Measurements from ENCODE around the gene VPS8.
"Not testable (repeated sequence)": the region's sequence is repeated elsewhere in the genome, so short reads cannot be mapped to it uniquely, and the experiment has no call there.

The VPS8 gene

DNA sequence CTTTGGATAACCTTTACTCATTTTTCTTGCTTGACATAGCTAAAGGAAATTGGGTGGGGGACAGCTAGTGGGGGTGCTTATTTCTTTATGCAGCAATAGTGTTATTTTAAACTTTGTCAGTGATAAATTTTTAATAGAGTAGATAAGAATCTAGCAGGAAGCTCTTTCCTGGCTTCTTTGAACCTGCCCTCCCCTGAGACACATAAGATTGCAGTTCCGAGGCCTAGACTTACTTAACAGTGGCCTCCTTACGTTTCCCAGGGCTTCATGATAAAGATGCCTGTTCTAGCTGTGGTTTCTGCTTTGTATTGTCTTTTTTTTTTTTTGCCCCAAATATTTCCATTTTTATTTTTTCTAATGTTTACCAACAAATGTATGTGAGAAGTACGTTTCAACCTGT, 170.1 kb downstream of the VPS8 start:
- no peak for TF ChIP-seq CTCF (IDR thresholded peaks at IDR 0.05; ENCODE audit: insufficient read depth, low read length, poor library complexity, severe bottlenecking)
- H3K36me3 ChIP-seq (ENCODE audit: control insufficient read depth, insufficient read depth, low read length) = no peaks in the 10 kb centered on the region; the same call in 1 of the 2 replicates
- no peaks in the 10 kb centered on the region for H3K27me3 ChIP-seq (replicated peaks; ENCODE audit: control insufficient read depth, insufficient read depth, low read length)
- H3K4me3 ChIP-seq (replicated peaks; ENCODE audit: low read depth, low read length) = no peak overlapping the region
- no peak for DNase-seq (ENCODE audit: extremely low read depth, insufficient read length)

DNA sequence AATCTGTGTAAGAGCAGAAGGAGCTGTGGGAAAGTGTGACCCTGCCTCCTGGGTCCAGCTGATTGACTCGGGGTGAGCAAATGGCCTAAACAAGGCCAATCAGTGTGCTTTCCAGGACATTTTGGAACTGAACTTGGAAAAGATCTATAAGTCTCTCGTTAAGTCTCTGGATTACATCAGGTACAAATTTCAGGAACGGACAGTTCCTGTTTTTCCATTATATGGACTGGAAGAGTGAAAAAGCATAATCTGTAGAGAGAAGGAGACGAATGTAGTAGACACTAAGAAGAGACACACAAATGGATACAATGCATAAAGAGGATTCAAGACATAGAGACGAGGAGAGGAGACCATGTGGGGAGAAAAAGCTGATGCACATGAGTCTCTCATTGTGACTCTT, 173.6 kb downstream of the VPS8 start:
- DNase-seq (ENCODE audit: extremely low read depth, insufficient read length) = no peak
- Histone ChIP-seq H3K36me3 (ENCODE audit: control insufficient read depth, insufficient read depth, low read length) (no peaks in the 10 kb centered on the region; the same call in 1 of the 2 replicates), H3K27me3 (replicated peaks; ENCODE audit: control insufficient read depth, insufficient read depth, low read length) (no peaks in the 10 kb centered on the region), H3K4me3 (replicated peaks; ENCODE audit: low read depth, low read length) (no peak overlapping the region)
- no peak for TF ChIP-seq CTCF (IDR thresholded peaks at IDR 0.05; ENCODE audit: insufficient read depth, low read length, poor library complexity, severe bottlenecking)

DNA sequence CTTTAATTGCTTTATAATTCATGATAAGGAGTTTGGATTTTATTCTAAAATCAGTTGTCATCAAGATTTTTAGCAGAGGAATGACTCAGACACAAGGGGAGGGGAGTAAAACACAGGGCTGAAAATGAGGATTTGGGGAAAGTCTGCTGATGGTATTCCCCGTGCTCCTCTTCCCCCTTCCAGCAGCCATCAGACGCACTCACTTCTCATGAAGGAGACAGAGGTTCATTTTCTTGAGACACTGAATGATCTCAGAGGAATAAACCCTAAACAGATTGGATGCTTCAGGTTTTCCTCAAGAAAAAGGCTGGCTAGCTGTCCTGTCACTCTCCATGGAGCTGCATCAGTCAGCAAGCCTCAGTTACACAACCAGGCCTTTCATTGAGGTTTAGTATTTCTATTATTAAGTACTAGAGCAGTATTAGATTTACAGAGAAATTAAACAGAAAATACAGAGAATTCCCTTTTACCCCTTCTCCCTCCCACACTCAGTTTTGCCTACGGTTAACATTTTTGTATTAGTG, 174.5 kb downstream of the VPS8 start:
- no peak overlapping the region for H3K4me3 ChIP-seq (replicated peaks; ENCODE audit: low read depth, low read length)
- no peaks in the 10 kb centered on the region for H3K27me3 ChIP-seq (replicated peaks; ENCODE audit: control insufficient read depth, insufficient read depth, low read length)
- no peak for TF ChIP-seq CTCF (IDR thresholded peaks at IDR 0.05; ENCODE audit: insufficient read depth, low read length, poor library complexity, severe bottlenecking)
- no peaks in the 10 kb centered on the region for H3K36me3 ChIP-seq (ENCODE audit: control insufficient read depth, insufficient read depth, low read length)
- DNase-seq (ENCODE audit: extremely low read depth, insufficient read length) = no peak

DNA sequence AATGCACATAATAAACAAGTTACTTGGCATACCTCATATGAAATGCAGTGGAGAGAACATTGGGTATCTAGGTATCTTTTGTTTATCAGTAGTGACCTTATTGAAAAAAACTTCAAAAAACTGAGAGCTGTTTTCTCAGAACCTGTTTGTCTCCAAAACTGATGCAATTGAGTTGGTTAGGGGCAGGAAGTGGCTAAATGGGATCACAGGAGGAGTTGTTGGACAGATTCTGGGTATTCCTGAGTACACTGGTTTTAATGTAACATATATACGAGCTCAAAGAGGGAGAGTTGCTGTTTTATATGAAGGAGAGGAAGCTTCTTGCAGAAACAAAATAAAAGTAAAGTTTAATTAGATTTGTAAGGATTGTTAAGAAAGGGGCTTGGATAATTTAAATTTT, 181.4 kb downstream of the VPS8 start:
- Histone ChIP-seq H3K36me3 (ENCODE audit: control insufficient read depth, insufficient read depth, low read length) (no peaks in the 10 kb centered on the region; the same call in 1 of the 2 replicates), H3K4me3 (replicated peaks; ENCODE audit: low read depth, low read length) (no peak overlapping the region), H3K27me3 (replicated peaks; ENCODE audit: control insufficient read depth, insufficient read depth, low read length) (no peaks in the 10 kb centered on the region)
- TF ChIP-seq CTCF (IDR thresholded peaks at IDR 0.05; ENCODE audit: insufficient read depth, low read length, poor library complexity, severe bottlenecking) = no peak
- no peak for DNase-seq (ENCODE audit: extremely low read depth, insufficient read length)

DNA sequence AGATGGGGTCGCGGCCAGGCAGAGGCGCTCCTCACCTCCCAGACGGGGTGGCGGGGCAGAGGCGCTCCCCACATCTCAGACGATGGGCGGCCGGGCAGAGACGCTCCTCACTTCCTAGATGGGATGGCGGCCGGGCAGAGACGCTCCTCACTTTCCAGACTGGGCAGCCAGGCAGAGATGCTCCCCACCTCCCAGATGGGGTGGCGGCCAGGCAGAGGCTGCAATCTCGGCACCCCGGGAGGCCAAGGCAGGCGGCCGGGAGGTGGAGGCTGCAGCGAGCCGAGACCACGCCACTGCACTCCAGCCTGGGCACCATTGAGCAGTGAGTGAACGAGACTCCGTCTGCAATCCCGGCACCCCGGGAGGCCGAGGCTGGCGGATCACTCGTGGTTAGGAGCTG, 191.9 kb downstream of the VPS8 start:
- H3K36me3 ChIP-seq (ENCODE audit: control insufficient read depth, insufficient read depth, low read length); DNase-seq (ENCODE audit: extremely low read depth, insufficient read length); H3K4me3 ChIP-seq (replicated peaks; ENCODE audit: low read depth, low read length); H3K27me3 ChIP-seq (replicated peaks; ENCODE audit: control insufficient read depth, insufficient read depth, low read length): not testable (repeated sequence)

GRCh38 chr3:185009650-185010049, 197.7 kb downstream of the VPS8 start:
- no peaks in the 10 kb centered on the region for H3K27me3 ChIP-seq (replicated peaks; ENCODE audit: control insufficient read depth, insufficient read depth, low read length)
- no peak for TF ChIP-seq CTCF (IDR thresholded peaks at IDR 0.05; ENCODE audit: insufficient read depth, low read length, poor library complexity, severe bottlenecking)
- no peak for DNase-seq (ENCODE audit: extremely low read depth, insufficient read length)

DNA sequence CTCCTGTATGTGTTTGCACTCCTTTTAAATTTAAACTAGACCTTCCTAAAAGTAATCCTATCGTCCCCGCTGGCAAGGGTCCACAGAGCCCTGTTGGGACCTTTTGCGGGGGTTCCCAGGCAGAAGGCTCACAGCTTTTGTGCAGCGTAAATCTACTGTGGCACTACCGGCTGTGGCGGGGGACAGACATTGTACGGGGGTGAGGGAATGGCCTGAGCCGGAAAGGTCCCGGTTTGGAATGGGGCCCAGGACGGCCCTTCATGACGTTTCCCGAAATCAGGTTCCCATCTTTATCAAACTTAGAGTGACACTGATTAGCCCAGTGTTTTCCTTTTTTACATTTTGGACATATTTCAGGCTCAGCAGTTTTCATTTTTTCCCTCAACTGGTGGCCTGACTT, 205.6 kb downstream of the VPS8 start:
- not testable (repeated sequence) for DNase-seq (ENCODE audit: extremely low read depth, insufficient read length); H3K36me3 ChIP-seq (ENCODE audit: control insufficient read depth, insufficient read depth, low read length); H3K4me3 ChIP-seq (replicated peaks; ENCODE audit: low read depth, low read length); H3K27me3 ChIP-seq (replicated peaks; ENCODE audit: control insufficient read depth, insufficient read depth, low read length)

More at GRCh38 chr3:185009650-185010049, 197.7 kb downstream of the VPS8 start:
- Histone ChIP-seq H3K36me3 (ENCODE audit: control insufficient read depth, insufficient read depth, low read length) (no peaks in the 10 kb centered on the region), H3K4me3 (replicated peaks; ENCODE audit: low read depth, low read length) (no peak overlapping the region)

- not testable (repeated sequence) for DNase-seq (ENCODE audit: extremely low read depth, insufficient read length); H3K4me3 ChIP-seq (replicated peaks; ENCODE audit: low read depth, low read length); H3K36me3 ChIP-seq (ENCODE audit: control insufficient read depth, insufficient read depth, low read length); H3K27me3 ChIP-seq (replicated peaks; ENCODE audit: control insufficient read depth, insufficient read depth, low read length)
These were observed 206.0 kb downstream of the VPS8 start for GRCh38 chr3:185017996-185018395.
